Ramos (cell line): Measurements from ENCODE around the gene WNT6.

ENCODE experiments used
- in situ Hi-C: fragments of 300-500 bp; cut with MboI; formaldehyde crosslinking; loops from one replicate; pipeline ENCODE4 v1.14.3; 2022; ENCODE audit warnings: low sequenced_read_pairs; ENCODE audit not compliant: unreplicated experiment

The WNT6 gene

GRCh38 chr2:218910741-218911140 is 51.1 kb downstream of the WNT6 start:
- in situ Hi-C loops = no loop called here

- in situ Hi-C loops = no loop called here
Observed at GRCh38 chr2:218920504-218920903, 60.9 kb downstream of the WNT6 start.
